GM12891 (cell line): Measurements from ENCODE around the gene EXOSC7.

ENCODE experiments used
- PAX5 ChIP-seq: IDR thresholded peaks from 2 replicates; pipeline ENCODE4 v1.6.1; 2011; ENCODE audit warnings: low read length, moderate library complexity, mild to moderate bottlenecking; ENCODE audit not compliant: insufficient read depth, severe bottlenecking
- POLR2A ChIP-seq: IDR thresholded peaks from 2 replicates; pipeline ENCODE4 v1.6.1; 2011; ENCODE audit warnings: low read depth, low read length, control low read depth
- POU2F2 ChIP-seq: IDR thresholded peaks from 2 replicates; pipeline ENCODE4 v1.6.1; 2011; ENCODE audit warnings: low read depth, mild to moderate bottlenecking, control low read depth, low read length, moderate library complexity
- SPI1 ChIP-seq: IDR thresholded peaks from 2 replicates; pipeline ENCODE4 v1.6.1; 2011; ENCODE audit warnings: low read depth, low read length, control low read depth

- TF ChIP-seq POLR2A, result no peak
- TF ChIP-seq SPI1, result no peak
- TF ChIP-seq POU2F2, result no peak
- TF ChIP-seq PAX5, result no peak
These were observed 65.6 kb downstream of the EXOSC7 start for GRCh38 chr3:45041666-45042065.
